ENCODE measurements around the gene SCPEP1. TPM values are rescaled to one million over a fixed set of nuclear protein-coding genes. Genes with fewer than 3 reads are reported as not detected.

The SCPEP1 gene
- total RNA-seq, 1 experiment from 2014 or later: 17.6 TPM

DNA sequence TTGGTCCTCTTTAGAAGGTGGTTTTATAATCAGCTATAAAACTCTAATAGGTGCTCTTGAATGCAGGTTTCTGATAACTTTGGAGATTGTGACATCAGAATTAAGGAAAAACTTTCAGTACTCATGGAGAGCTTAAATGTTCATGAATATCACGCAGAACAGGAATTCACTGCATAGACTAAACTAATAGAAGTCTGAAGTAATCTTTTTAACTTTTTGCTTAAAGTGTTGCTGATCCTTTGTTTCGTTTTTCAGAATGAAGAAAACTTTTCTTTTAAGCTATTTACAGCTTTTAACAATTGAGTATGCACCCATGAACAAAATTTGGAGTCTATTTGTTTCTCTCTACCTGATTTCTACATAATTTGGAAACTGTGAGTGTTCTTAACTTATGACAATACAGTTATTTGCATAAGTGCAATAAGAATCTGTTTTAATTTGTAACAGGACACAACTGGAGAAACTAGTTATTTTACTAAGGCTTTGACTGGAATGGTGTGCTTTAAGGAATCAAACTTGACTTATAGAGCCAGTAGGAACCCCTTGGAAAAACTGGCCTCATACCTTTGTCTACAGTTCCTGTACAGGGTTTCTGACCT lies 47.1 kb upstream of the SCPEP1 start:
- no peak for DNase-seq
- CTCF ChIA-PET: no interaction called here
- BruUV-seq (replicated peaks): no TSS peak
- Mint-ChIP-seq H3K4me1 (ENCODE audit: low read depth, unreplicated experiment) (no peaks in the 10 kb centered on the region), H3K4me3 (ENCODE audit: low read depth, unreplicated experiment) (no peak overlapping the region), H3K27ac (ENCODE audit: unreplicated experiment) (no peak overlapping the region), H3K27me3 (ENCODE audit: unreplicated experiment) (no peaks in the 10 kb centered on the region), H3K9me3 (ENCODE audit: low read depth, unreplicated experiment) (no peaks in the 10 kb centered on the region), H3K36me3 (ENCODE audit: insufficient read depth, unreplicated experiment) (peaks cover 4% of the 10 kb centered on the region)
- intact Hi-C loops (cut with micrococcal nuclease; ENCODE audit: unreplicated experiment): no loop called here
- TF ChIP-seq, protein P1, sequence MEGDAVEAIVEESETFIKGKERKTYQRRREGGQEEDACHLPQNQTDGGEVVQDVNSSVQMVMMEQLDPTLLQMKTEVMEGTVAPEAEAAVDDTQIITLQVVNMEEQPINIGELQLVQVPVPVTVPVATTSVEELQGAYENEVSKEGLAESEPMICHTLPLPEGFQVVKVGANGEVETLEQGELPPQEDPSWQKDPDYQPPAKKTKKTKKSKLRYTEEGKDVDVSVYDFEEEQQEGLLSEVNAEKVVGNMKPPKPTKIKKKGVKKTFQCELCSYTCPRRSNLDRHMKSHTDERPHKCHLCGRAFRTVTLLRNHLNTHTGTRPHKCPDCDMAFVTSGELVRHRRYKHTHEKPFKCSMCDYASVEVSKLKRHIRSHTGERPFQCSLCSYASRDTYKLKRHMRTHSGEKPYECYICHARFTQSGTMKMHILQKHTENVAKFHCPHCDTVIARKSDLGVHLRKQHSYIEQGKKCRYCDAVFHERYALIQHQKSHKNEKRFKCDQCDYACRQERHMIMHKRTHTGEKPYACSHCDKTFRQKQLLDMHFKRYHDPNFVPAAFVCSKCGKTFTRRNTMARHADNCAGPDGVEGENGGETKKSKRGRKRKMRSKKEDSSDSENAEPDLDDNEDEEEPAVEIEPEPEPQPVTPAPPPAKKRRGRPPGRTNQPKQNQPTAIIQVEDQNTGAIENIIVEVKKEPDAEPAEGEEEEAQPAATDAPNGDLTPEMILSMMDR (IDR thresholded peaks at IDR 0.05; ENCODE audit: unreplicated experiment): no peak

- Mint-ChIP-seq H3K4me3 (ENCODE audit: low read depth, unreplicated experiment) (no peak overlapping the region), H3K36me3 (ENCODE audit: insufficient read depth, unreplicated experiment) (peaks cover 10% of the 10 kb centered on the region), H3K27ac (ENCODE audit: unreplicated experiment) (no peak overlapping the region), H3K9me3 (ENCODE audit: low read depth, unreplicated experiment) (no peaks in the 10 kb centered on the region), H3K4me1 (ENCODE audit: low read depth, unreplicated experiment) (peaks cover 9% of the 10 kb centered on the region), H3K27me3 (ENCODE audit: unreplicated experiment) (no peaks in the 10 kb centered on the region)
- CTCF ChIA-PET: no interaction called here
- no TSS peak for BruUV-seq (replicated peaks)
- intact Hi-C loops (cut with micrococcal nuclease; ENCODE audit: unreplicated experiment): no loop called here
- no peak for DNase-seq
- TF ChIP-seq, protein P1 (IDR thresholded peaks at IDR 0.05; ENCODE audit: unreplicated experiment): no peak
Measured at GRCh38 chr17:56933151-56933745, 44.7 kb upstream of the SCPEP1 start.

- TF ChIP-seq, protein P1 (IDR thresholded peaks at IDR 0.05; ENCODE audit: unreplicated experiment): no peak
- no peak for DNase-seq
- no peak overlapping the region for H3K27ac Mint-ChIP-seq (ENCODE audit: unreplicated experiment)
- intact Hi-C loops (cut with micrococcal nuclease; ENCODE audit: unreplicated experiment): no loop called here
- H3K36me3 Mint-ChIP-seq (ENCODE audit: insufficient read depth, unreplicated experiment): peaks cover 16% of the 10 kb centered on the region
- CTCF ChIA-PET: no interaction called here
- peaks cover 9% of the 10 kb centered on the region for H3K4me1 Mint-ChIP-seq (ENCODE audit: low read depth, unreplicated experiment)
- no peak overlapping the region for H3K4me3 Mint-ChIP-seq (ENCODE audit: low read depth, unreplicated experiment)
- H3K27me3 Mint-ChIP-seq (ENCODE audit: unreplicated experiment): no peaks in the 10 kb centered on the region
- no peaks in the 10 kb centered on the region for H3K9me3 Mint-ChIP-seq (ENCODE audit: low read depth, unreplicated experiment)
- no TSS peak for BruUV-seq (replicated peaks)
Measured at GRCh38 chr17:56933868-56934267, 44.1 kb upstream of the SCPEP1 start.

GRCh38 chr17:56934280-56934679 lies 43.7 kb upstream of the SCPEP1 start:
- no peaks in the 10 kb centered on the region for H3K27me3 Mint-ChIP-seq (ENCODE audit: unreplicated experiment)
- H3K27ac Mint-ChIP-seq (ENCODE audit: unreplicated experiment): no peak overlapping the region
- DNase-seq: no peak
- H3K4me1 Mint-ChIP-seq (ENCODE audit: low read depth, unreplicated experiment): peaks cover 9% of the 10 kb centered on the region
- BruUV-seq (replicated peaks): no TSS peak
- TF ChIP-seq, protein P1 (IDR thresholded peaks at IDR 0.05; ENCODE audit: unreplicated experiment): no peak
- H3K4me3 Mint-ChIP-seq (ENCODE audit: low read depth, unreplicated experiment): no peak overlapping the region
- no peaks in the 10 kb centered on the region for H3K9me3 Mint-ChIP-seq (ENCODE audit: low read depth, unreplicated experiment)
- CTCF ChIA-PET: no interaction called here
- H3K36me3 Mint-ChIP-seq (ENCODE audit: insufficient read depth, unreplicated experiment): peaks cover 16% of the 10 kb centered on the region
- intact Hi-C loops (cut with micrococcal nuclease; ENCODE audit: unreplicated experiment): no loop called here

Measured in Calu3 (cell line).